ENCODE data around the gene CAPN13.

The CAPN13 gene

GRCh38 chr2:30681022-30681421 is 126.2 kb downstream of the CAPN13 start:
- Histone ChIP-seq H3F3A (ENCODE audit: insufficient read depth, low read length) (no peaks in the 10 kb centered on the region), H2AFZ (ENCODE audit: low read length) (no peak overlapping the region), H3K9me3 (ENCODE audit: low read length) (no peaks in the 10 kb centered on the region), H3K4me3 (ENCODE audit: low read depth, low read length, poor library complexity, severe bottlenecking) (no peak overlapping the region), H3K79me2 (ENCODE audit: insufficient read depth, low read length) (no peaks in the 10 kb centered on the region), H3K9me2 (ENCODE audit: low read depth, low read length) (no peaks in the 10 kb centered on the region), H4K20me1 (ENCODE audit: insufficient read depth, low read length) (no peaks in the 10 kb centered on the region), H3K9ac (ENCODE audit: low read length) (no peak overlapping the region), H3K27me3 (ENCODE audit: insufficient read depth, low read length) (no peaks in the 10 kb centered on the region), H3K36me3 (ENCODE audit: insufficient read depth, low read length) (no peaks in the 10 kb centered on the region), H3K27ac (ENCODE audit: low read depth, low read length, poor library complexity, severe bottlenecking) (no peak overlapping the region), H3K4me2 (ENCODE audit: low read length) (no peak overlapping the region), H3K4me1 (ENCODE audit: insufficient read depth, low read length, severe bottlenecking) (peaks cover 6% of the 10 kb centered on the region)
- no peak for TF ChIP-seq EZH2 (IDR thresholded peaks at IDR 0.05; ENCODE audit: borderline replicate concordance, low read length)

- Histone ChIP-seq H3K9me3 (ENCODE audit: low read length) (no peaks in the 10 kb centered on the region), H3K36me3 (ENCODE audit: insufficient read depth, low read length) (no peaks in the 10 kb centered on the region), H2AFZ (ENCODE audit: low read length) (no peak overlapping the region), H3K4me1 (ENCODE audit: insufficient read depth, low read length, severe bottlenecking) (peaks cover 6% of the 10 kb centered on the region), H3K27me3 (ENCODE audit: insufficient read depth, low read length) (no peaks in the 10 kb centered on the region), H4K20me1 (ENCODE audit: insufficient read depth, low read length) (no peaks in the 10 kb centered on the region), H3K27ac (ENCODE audit: low read depth, low read length, poor library complexity, severe bottlenecking) (no peak overlapping the region), H3K79me2 (ENCODE audit: insufficient read depth, low read length) (no peaks in the 10 kb centered on the region), H3K9ac (ENCODE audit: low read length) (no peak overlapping the region), H3K4me2 (ENCODE audit: low read length) (no peak overlapping the region), H3K9me2 (ENCODE audit: low read depth, low read length) (no peaks in the 10 kb centered on the region), H3F3A (ENCODE audit: insufficient read depth, low read length) (no peaks in the 10 kb centered on the region), H3K4me3 (ENCODE audit: low read depth, low read length, poor library complexity, severe bottlenecking) (no peak overlapping the region)
- TF ChIP-seq EZH2 (IDR thresholded peaks at IDR 0.05; ENCODE audit: borderline replicate concordance, low read length): no peak
- no peak for TF ChIP-seq CTCF (IDR thresholded peaks at IDR 0.05; ENCODE audit: low read length)
Observed at GRCh38 chr2:30680121-30680520, 127.1 kb downstream of the CAPN13 start.

- Histone ChIP-seq H2AFZ (ENCODE audit: low read length) (no peak overlapping the region), H3K27me3 (ENCODE audit: insufficient read depth, low read length) (no peaks in the 10 kb centered on the region), H3K9me3 (ENCODE audit: low read length) (no peaks in the 10 kb centered on the region), H3K27ac (ENCODE audit: low read depth, low read length, poor library complexity, severe bottlenecking) (no peak overlapping the region), H3K4me3 (ENCODE audit: low read depth, low read length, poor library complexity, severe bottlenecking) (no peak overlapping the region), H3K9ac (ENCODE audit: low read length) (no peak overlapping the region), H4K20me1 (ENCODE audit: insufficient read depth, low read length) (no peaks in the 10 kb centered on the region), H3K9me2 (ENCODE audit: low read depth, low read length) (no peaks in the 10 kb centered on the region), H3F3A (ENCODE audit: insufficient read depth, low read length) (no peaks in the 10 kb centered on the region), H3K4me2 (ENCODE audit: low read length) (no peak overlapping the region), H3K36me3 (ENCODE audit: insufficient read depth, low read length) (no peaks in the 10 kb centered on the region), H3K4me1 (ENCODE audit: insufficient read depth, low read length, severe bottlenecking) (peaks cover 6% of the 10 kb centered on the region), H3K79me2 (ENCODE audit: insufficient read depth, low read length) (no peaks in the 10 kb centered on the region)
- TF ChIP-seq EZH2 (IDR thresholded peaks at IDR 0.05; ENCODE audit: borderline replicate concordance, low read length) (no peak), CTCF (IDR thresholded peaks at IDR 0.05; ENCODE audit: low read length) (no peak)
Observed at GRCh38 chr2:30679426-30680088, 127.7 kb downstream of the CAPN13 start.
